Keratinocyte (primary cell): ENCODE data around the gene ATP6V0A1.

ENCODE experiments used
- EZH2 ChIP-seq: IDR thresholded peaks from one replicate; pipeline ENCODE4 v1.6.1; 2012; ENCODE audit warnings: inconsistent platforms, mild to moderate bottlenecking, low read length, moderate library complexity
- TF ChIP-seq, protein P1 (sequence below), 3 experiments: IDR thresholded peaks in 1 of 3; conservative IDR thresholded peaks in 1 of 3; optimal IDR thresholded peaks in 1 of 3; 2 replicates in 2 of 3; 3 replicates in 1 of 3; pipeline versions ENCODE3 to v1.5.1; 2011; ENCODE audit warnings: low read length in 3 of 3, mild to moderate bottlenecking in 3 of 3, moderate library complexity in 2 of 3, control low read depth in 1 of 3, inconsistent platforms in 1 of 3; ENCODE audit not compliant: insufficient read depth in 2 of 3; ENCODE audit errors: extremely low read depth in 1 of 3

DNA sequence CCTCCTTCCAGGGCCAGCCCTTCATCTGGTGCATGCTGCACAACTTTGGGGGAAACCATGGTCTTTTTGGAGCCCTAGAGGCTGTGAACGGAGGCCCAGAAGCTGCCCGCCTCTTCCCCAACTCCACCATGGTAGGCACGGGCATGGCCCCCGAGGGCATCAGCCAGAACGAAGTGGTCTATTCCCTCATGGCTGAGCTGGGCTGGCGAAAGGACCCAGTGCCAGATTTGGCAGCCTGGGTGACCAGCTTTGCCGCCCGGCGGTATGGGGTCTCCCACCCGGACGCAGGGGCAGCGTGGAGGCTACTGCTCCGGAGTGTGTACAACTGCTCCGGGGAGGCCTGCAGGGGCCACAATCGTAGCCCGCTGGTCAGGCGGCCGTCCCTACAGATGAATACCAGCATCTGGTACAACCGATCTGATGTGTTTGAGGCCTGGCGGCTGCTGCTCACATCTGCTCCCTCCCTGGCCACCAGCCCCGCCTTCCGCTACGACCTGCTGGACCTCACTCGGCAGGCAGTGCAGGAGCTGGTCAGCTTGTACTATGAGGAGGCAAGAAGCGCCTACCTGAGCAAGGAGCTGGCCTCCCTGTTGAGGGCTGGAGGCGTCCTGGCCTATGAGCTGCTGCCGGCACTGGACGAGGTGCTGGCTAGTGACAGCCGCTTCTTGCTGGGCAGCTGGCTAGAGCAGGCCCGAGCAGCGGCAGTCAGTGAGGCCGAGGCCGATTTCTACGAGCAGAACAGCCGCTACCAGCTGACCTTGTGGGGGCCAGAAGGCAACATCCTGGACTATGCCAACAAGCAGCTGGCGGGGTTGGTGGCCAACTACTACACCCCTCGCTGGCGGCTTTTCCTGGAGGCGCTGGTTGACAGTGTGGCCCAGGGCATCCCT lies 84.8 kb downstream of the ATP6V0A1 start:
- TF ChIP-seq EZH2 = no peak
- TF ChIP-seq, protein P1, sequence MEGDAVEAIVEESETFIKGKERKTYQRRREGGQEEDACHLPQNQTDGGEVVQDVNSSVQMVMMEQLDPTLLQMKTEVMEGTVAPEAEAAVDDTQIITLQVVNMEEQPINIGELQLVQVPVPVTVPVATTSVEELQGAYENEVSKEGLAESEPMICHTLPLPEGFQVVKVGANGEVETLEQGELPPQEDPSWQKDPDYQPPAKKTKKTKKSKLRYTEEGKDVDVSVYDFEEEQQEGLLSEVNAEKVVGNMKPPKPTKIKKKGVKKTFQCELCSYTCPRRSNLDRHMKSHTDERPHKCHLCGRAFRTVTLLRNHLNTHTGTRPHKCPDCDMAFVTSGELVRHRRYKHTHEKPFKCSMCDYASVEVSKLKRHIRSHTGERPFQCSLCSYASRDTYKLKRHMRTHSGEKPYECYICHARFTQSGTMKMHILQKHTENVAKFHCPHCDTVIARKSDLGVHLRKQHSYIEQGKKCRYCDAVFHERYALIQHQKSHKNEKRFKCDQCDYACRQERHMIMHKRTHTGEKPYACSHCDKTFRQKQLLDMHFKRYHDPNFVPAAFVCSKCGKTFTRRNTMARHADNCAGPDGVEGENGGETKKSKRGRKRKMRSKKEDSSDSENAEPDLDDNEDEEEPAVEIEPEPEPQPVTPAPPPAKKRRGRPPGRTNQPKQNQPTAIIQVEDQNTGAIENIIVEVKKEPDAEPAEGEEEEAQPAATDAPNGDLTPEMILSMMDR (optimal IDR thresholded peaks at IDR 0.05 in 1 of 3, IDR thresholded peaks at IDR 0.05 in 1 of 3, conservative IDR thresholded peaks at IDR 0.05 in 1 of 3; ENCODE audit: extremely low read depth in 1 of 3, insufficient read depth in 2 of 3, low read length in 3 of 3) = no peak
